GM13976 (cell line): ENCODE results near the gene EPM2A.

Source experiments
- DNase-seq: peaks from one replicate; pipeline ENCODE4 v3.0.0; 2012; ENCODE audit warnings: low spot score
- CTCF ChIP-seq: IDR thresholded peaks from 2 replicates; pipeline ENCODE4 v1.5.1; 2012; ENCODE audit warnings: borderline replicate concordance, mild to moderate bottlenecking; ENCODE audit not compliant: insufficient read depth; ENCODE audit errors: extremely low read depth, missing control alignments, control extremely low read depth
- in situ Hi-C: fragments of 300-500 bp; cut with MboI; formaldehyde crosslinking; loops from one replicate; pipeline ENCODE4 v1.12.0; 2022; ENCODE audit warnings: low sequenced_read_pairs, mixed read lengths, inconsistent platforms; ENCODE audit not compliant: unreplicated experiment

Gene EPM2A

GRCh38 chr6:145758113-145758512 is 22.8 kb upstream of the EPM2A start:
- in situ Hi-C loops: no loop called here
- DNase-seq: no peak
- no peak for TF ChIP-seq CTCF

GRCh38 chr6:145756170-145756662 is 20.9 kb upstream of the EPM2A start:
- no peak for DNase-seq
- TF ChIP-seq CTCF: no peak
- in situ Hi-C loops: no loop called here

- TF ChIP-seq CTCF: no peak
- in situ Hi-C loops: no loop called here
- DNase-seq: no peak
Observed at GRCh38 chr6:145755682-145756081, 20.4 kb upstream of the EPM2A start.

- TF ChIP-seq CTCF: no peak
- in situ Hi-C loops: no loop called here
- DNase-seq: no peak
Observed at GRCh38 chr6:145752638-145753037, 17.3 kb upstream of the EPM2A start.

- in situ Hi-C loops: no loop called here
- TF ChIP-seq CTCF: no peak
- DNase-seq: peak; percentile 18
Observed at GRCh38 chr6:145749632-145750031, 14.3 kb upstream of the EPM2A start.

- in situ Hi-C loops: no loop called here
- no peak for TF ChIP-seq CTCF
- no peak for DNase-seq
Observed at GRCh38 chr6:145745861-145746260, 10.5 kb upstream of the EPM2A start.

- no peak for TF ChIP-seq CTCF
- in situ Hi-C loops: no loop called here
- no peak for DNase-seq
Observed at GRCh38 chr6:145744619-145745018, 9.3 kb upstream of the EPM2A start.
